ENCODE measurements around the gene IRS1.

IRS1 gene

DNA sequence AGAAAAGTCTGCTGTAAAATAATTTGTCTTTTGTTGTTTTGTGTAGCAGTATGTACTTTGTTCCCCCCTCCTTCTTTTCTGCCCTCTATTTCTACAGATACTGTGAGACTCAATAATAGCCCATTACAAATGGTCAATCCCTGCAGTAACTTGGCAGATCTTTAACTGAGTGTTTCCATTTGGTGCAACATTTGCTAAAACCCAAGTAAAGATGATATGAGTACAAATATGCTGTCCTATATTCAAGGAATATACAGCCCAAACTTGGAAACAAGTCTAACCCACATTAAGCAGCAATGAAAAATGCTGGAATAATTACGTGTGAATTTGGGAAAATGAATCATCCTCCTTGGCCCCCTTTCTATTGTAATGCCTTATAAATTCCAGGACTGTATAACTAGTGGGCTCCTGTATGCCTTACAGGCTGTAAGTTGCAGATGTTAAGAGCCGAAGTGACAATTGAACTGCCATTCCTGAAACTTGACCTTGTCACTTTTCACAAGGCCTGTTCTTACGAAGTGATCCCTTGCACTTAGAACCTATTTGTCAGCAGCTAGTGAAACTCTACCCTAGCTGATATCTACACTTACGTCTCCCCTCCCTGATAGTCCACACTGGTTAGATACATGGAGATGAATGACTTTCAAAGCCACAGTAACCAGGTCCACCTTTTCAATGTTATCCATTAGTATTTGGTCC, 104.9 kb downstream of the IRS1 start:
- no peak overlapping the region for H3K4me3 ChIP-seq (ENCODE audit: low read length)
- TF ChIP-seq, protein P1, sequence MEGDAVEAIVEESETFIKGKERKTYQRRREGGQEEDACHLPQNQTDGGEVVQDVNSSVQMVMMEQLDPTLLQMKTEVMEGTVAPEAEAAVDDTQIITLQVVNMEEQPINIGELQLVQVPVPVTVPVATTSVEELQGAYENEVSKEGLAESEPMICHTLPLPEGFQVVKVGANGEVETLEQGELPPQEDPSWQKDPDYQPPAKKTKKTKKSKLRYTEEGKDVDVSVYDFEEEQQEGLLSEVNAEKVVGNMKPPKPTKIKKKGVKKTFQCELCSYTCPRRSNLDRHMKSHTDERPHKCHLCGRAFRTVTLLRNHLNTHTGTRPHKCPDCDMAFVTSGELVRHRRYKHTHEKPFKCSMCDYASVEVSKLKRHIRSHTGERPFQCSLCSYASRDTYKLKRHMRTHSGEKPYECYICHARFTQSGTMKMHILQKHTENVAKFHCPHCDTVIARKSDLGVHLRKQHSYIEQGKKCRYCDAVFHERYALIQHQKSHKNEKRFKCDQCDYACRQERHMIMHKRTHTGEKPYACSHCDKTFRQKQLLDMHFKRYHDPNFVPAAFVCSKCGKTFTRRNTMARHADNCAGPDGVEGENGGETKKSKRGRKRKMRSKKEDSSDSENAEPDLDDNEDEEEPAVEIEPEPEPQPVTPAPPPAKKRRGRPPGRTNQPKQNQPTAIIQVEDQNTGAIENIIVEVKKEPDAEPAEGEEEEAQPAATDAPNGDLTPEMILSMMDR (IDR thresholded peaks at IDR 0.05; ENCODE audit: insufficient read depth, low read depth, low read length, missing control alignments) = no peak
- DNase-seq (ENCODE audit: low read depth) = no peak

DNA sequence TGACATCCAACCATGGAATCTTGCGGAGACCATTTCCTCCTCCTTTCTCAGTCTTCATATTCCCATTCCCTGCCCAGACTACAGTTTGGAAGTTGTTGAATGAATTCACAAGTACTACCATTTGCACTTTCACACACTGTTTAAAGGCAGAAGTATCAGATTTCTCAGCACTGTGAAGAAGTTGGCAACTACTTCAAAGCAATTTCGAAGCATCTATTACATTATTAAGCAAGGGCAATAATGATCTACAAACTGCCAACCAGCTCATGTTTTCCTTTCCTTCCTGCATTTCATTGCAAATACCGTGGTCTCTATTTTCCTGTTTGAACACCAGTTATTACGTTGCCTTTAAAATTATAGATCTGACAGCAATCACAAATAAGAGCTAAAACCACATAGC, 105.5 kb downstream of the IRS1 start:
- DNase-seq (ENCODE audit: low read depth) = no peak
- H3K4me3 ChIP-seq (ENCODE audit: low read length) = no peak overlapping the region
- TF ChIP-seq, protein P1 (IDR thresholded peaks at IDR 0.05; ENCODE audit: insufficient read depth, low read depth, low read length, missing control alignments) = no peak

DNA sequence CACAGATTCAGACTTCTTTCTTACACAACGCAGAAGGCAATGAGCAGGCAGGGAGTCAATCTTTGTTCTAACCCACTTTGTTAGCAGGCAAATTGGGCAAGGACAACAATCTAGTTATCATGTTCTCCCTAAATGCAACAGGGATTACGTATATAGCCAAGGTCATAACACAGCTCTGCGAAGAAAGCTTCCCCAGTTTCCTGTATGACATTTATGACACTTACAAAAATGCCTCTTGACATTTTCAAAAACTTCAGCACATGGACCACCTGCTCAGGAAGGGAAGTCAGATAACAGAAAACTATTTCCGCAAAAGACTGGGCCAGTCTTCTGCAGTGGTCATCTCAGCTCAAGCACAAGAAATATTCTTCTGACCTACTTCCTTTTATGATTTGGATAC, 106.1 kb downstream of the IRS1 start:
- no peak overlapping the region for H3K4me3 ChIP-seq (ENCODE audit: low read length)
- TF ChIP-seq, protein P1 (IDR thresholded peaks at IDR 0.05; ENCODE audit: insufficient read depth, low read depth, low read length, missing control alignments) = no peak
- no peak for DNase-seq (ENCODE audit: low read depth)

DNA sequence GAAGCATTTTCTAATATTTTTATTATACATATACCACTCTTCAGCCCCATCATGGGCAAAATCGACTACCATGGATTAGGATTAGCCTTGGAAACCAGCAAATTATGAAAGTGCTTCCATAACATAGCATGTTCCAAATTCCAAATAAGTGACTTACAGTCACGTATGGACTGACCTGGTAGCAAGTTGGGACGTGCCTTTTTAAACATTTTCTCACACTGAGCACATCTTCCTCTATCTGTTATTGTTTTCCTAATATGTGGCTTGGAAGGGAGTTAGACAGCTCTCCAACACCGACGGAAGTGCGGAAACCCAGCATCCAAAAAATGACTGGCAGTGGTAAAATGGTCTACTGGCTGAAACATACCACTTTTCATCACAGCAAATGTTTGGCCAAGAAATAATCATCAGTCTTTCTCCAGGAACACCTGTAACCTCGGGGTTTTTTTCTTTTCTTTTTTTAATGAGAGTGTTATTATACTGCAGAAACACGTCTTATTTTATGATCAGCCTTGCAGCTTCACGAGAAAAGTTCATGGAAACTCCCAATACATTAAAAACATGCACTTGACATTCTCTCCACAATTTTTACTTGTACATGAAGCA, 107.0 kb downstream of the IRS1 start:
- TF ChIP-seq, protein P1 (IDR thresholded peaks at IDR 0.05; ENCODE audit: insufficient read depth, low read depth, low read length, missing control alignments) = no peak
- DNase-seq (ENCODE audit: low read depth) = peak; percentile 88
- no peak overlapping the region for H3K4me3 ChIP-seq (ENCODE audit: low read length)

DNA sequence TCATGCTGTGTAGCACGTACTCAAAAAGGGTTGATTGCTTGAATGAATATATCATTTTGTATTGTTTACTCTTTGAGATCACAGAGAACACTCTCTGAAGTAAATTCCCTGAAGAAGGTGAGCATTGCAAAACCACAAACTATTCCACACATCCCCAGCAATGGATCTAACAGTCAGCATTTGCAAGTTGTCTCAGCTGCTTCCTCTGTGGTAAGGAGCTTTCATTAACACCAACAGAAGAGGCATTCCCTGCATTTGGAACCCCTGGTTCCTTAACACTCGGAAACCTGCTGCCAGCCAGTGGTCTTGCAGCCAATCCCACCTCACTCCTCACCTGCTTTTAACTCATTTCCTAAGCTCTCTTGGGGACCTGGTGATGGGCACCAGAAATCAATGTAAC, 108.4 kb downstream of the IRS1 start:
- H3K4me3 ChIP-seq (ENCODE audit: low read length) = no peak overlapping the region
- TF ChIP-seq, protein P1 (IDR thresholded peaks at IDR 0.05; ENCODE audit: insufficient read depth, low read depth, low read length, missing control alignments) = no peak
- peak; percentile 70 for DNase-seq (ENCODE audit: low read depth)

DNA sequence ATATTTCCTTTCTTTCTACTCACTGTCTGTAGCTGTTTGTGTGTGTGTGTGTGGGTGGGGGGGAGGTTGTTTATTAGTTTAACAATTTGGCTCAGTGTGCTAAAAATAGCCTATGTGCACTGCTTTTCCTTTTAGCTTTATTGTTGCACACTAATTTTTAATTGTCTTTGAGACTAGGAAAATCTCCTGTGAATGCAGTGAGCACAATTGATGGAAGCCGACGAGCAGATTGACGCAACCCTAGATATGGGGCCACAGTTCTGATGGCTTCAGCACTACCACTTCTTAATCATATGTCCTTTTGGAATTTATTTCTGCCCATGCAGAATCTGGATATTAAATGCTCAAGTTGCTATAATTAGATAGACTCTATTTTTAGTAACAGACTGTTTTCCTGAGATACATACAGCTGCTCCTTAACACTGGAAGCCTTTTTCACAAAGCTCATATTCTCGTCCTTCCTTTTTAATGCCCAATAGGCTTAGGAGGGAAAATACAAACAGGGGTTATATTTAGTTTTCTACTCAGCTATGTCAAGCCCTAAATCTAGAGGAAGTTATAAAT, 109.1 kb downstream of the IRS1 start:
- no peak for DNase-seq (ENCODE audit: low read depth)
- TF ChIP-seq, protein P1 (IDR thresholded peaks at IDR 0.05; ENCODE audit: insufficient read depth, low read depth, low read length, missing control alignments) = no peak
- no peak overlapping the region for H3K4me3 ChIP-seq (ENCODE audit: low read length)
